Superior temporal gyrus (tissue), 1 donor: ENCODE measurements around the gene URM1.
A peak's percentile ranks its signal among the peaks of the same experiment; 100 is the strongest.
"Not testable (repeated sequence)": the region's sequence is repeated elsewhere in the genome, so short reads cannot be mapped to it uniquely, and the experiment has no call there.

Experiments used
- DNase-seq: peaks from one replicate; pipeline ENCODE4 v3.0.0-alpha.2; 2016; ENCODE audit errors: extremely low spot score

Gene URM1

DNA sequence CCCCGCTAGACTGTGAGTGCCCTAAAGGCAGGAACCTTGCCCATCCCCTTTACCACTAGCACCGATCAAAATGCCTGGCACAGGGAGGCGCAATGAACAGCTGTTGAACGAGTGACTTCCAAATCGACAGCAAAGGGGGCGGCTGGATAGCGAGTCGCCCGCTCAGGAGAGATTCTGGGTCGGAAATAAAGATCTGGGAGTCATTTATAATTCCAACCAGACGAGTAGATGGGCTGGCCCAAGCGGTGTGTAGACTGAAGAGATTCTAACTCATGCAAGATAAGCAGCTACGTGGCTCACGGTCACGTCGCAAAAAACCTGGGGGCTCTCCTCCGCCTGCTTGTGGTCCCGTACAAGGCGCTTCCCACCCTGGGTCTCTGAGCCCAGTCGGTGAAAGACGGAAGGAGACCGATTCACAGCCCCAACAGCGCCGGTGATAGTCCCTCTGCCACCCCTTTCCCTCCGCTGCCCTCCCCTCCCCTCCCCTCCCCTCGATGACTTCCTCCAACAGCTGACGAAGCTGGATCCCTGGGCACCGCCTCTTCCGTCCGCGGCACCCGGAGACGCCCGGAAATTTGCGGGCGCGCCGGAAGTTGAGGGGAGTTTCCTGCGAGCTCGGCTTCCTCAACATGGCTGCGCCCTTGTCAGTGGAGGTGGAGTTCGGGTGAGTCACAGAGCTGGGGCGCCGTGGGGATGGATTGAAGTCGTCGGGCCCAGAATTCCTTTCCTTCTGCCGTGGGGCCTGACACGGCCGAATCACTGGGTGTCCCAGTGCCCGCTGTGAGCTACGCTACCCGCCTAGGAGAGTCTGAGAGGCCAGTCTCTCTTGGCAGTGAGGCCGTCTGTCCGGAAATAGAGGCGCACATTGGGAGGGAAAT lies at the start of gene URM1:
TSS of gene URM1 (plus strand) at position 623 of the 878 bp plus-strand sequence. CDS start at position 630, 7 bp downstream.
- DNase-seq: peak; percentile 98

DNA sequence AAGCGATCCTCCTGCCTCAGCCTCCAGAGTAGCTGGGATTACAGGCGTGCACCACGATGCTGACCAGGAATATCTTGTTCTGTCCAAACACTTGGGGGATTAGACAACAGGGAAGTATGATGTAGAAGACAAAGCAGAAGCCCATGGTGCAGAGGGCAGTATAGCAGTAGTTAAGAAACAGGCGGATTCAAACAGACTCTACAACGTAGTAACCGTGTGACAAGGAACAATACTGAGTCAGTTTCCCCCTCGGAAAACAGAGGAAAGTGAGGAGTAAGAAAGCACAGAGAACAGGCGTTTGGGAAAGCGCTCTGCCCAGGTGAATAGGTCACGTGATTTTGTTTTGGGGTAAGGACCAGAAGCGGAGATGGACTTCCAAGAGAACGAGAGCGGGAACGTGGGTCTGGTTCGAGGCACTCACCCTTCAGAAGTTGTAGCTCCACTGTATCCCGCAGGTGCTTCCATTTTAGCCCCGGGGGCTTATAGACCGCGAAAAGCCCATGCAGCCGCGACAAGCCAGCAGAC lies 49.2 kb upstream of the URM1 start:
- no peak for DNase-seq

DNA sequence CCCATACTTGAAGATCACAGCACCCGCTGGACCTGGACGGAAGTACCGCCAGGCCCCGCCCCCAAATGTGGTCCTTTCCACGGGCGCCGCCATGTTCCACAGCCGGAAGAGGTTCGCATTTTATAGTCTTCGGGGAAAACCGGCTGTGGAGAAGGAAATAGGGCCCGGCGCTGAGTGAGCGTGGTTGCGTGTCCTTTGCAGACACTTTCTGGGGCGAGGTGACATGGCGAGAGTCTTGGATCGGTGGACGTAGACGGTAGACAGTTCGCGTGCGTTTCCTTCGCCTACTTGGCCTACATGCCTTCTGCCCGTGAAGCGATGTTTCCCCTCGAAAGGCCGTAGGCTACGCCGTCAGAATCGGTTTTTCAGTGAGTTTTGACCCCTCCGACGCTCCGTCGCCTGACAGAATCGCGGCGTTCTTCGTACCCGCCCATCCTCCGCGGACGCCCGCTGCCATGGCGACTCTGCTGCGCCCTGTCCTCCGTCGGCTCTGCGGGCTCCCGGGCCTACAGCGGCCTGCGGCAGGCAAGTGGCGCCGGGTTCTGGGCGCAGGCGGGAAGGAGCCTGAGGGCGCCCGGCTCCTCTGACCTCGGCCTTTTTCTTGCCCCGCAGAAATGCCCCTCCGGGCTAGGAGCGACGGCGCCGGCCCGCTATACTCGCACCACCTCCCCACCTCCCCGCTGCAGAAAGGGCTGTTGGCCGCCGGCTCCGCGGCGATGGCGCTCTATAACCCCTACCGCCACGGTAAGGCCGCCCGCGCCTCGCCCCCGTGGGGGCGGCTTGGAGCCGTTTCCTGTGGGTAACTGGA lies 48.6 kb upstream of the URM1 start, which contains the start of the genes COQ4 and TRUB2:
TSS of gene COQ4 (plus strand) at position 436 of the 808 bp plus-strand sequence. CDS start at position 456, 20 bp downstream.
TSS of gene TRUB2 (minus strand) at position 44 of the 808 bp plus-strand sequence. CDS start at position 5, 39 bp downstream.
- DNase-seq: peak; percentile 98

GRCh38 chr9:128323212-128323730 lies 47.9 kb upstream of the URM1 start:
- DNase-seq: no peak

DNA sequence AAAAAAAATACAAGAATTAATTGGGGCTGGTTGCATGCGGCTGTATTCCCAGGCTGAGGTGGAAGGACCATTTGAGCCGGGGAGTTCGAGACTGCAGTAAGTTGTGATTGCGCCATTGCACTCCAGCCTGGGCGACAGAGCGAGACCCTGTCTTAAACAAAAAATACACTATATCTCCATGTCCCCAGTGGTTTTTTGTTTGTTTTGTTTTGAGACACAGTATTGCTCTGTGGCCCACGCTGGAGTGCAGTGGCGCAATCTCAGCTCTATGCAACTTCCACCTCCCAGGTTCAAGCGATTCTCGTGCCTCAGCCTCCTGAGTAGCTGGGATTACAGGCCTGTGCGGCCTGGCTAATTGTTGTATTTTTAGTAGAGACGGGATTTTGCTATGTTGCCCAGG lies 47.4 kb upstream of the URM1 start:
- no peak for DNase-seq

- DNase-seq: no peak
These were observed 46.8 kb upstream of the URM1 start for GRCh38 chr9:128324401-128324800.

DNA sequence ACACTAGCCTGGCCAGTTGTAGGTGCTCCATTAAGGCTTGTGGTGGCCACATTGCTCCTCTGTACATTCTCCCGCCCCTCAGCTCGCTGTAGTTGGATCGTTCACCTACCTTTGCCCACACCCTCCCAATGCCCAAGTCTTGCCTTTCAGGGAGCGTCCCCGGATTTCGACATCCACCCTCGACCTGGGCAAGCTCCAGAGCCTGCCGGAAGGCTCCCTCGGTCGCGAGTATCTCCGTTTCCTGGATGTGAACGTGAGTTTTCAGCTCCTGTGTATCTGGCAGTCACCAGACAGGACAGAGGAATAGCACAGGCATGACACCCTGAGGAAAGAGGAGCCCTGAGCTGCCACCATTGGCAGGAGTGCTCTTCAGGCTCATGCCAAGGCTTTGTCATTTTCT lies 45.5 kb upstream of the URM1 start:
- no peak for DNase-seq

DNA sequence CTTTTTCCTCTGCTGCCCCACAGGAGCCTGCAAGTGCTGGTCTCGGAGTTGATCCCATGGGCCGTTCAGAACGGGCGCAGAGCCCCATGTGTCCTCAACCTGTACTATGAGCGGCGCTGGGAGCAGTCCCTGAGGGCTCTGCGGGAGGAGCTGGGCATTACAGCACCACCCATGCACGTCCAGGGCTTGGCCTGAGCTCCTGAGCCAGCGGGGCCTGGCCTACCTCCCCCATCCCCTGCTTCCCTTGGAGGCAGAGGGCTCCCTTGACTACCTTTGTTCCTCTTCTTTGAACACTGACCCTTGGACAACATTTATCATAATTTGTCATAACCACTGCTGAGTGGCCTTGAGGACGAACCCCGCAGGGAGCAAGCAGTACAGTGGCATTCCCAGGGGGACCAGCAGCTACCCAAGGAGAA lies 37.7 kb upstream of the URM1 start:
- DNase-seq: no peak

DNA sequence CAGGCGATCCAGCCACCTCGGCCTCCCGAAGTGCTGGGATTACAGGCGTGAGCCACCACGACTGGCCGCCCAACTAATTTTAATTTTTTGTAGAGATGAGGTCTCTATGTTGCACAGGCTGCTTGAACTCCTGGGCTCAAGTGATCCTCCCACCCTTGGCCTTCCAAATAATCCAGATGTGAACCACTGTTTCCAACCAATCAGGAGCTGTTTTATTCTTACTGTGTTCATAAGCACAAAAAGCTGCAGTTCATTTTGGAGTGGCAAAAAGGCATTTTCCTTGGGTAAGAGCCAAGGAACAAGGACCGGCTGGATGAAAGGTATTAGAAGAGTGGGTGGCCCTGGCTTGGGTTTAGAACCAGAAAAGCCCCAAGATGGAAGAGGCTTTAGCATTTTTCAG lies 36.0 kb upstream of the URM1 start:
- no peak for DNase-seq

- no peak for DNase-seq
These were observed 35.3 kb upstream of the URM1 start for GRCh38 chr9:128335914-128336313.

- DNase-seq: no peak
These were observed 33.2 kb upstream of the URM1 start for GRCh38 chr9:128337936-128338335.

DNA sequence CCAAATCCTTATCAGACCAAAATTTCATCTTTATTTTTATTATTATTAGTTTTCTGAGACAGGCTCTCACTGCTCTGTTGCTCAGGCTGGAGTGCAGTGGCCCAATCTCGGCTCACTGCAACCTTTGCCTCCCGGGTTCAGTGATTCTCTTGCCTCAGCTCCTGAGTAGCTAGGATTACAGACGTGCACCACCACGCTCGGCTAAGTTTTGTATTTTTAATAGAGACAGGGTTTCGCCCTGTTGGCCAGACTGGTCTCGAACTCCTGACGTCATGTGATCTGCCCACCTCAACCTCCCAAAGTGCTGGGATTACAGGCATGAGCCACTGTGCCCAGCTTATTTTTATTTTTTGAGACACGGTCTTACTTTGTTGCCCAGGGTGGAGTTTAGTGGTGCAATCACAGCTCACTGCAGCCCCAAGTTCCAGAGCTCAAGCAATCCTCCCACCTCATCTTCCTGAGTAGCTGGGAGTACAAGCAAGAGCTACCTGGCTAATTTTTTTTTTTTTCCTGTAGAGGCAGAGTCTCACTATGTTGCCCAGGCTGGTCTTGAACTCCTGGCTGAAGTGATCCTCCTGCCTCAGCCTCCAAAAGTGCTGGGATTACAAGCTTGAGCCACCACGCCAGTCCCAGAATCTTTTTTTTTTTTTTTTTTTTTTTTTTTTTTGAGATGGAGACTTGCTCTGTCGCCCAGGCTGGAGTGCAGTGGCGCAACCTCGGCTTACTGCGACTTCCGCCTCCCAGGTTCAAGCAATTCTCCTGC lies 32.1 kb upstream of the URM1 start:
- DNase-seq: not testable (repeated sequence)

- DNase-seq: peak; percentile 66
These were observed 31.1 kb upstream of the URM1 start, which contains the start of gene SLC27A4 for GRCh38 chr9:128339761-128340690. SLC27A4 (plus strand) TSS chr9:128340527; CDS start chr9:128343133, 2,606 bp downstream.

DNA sequence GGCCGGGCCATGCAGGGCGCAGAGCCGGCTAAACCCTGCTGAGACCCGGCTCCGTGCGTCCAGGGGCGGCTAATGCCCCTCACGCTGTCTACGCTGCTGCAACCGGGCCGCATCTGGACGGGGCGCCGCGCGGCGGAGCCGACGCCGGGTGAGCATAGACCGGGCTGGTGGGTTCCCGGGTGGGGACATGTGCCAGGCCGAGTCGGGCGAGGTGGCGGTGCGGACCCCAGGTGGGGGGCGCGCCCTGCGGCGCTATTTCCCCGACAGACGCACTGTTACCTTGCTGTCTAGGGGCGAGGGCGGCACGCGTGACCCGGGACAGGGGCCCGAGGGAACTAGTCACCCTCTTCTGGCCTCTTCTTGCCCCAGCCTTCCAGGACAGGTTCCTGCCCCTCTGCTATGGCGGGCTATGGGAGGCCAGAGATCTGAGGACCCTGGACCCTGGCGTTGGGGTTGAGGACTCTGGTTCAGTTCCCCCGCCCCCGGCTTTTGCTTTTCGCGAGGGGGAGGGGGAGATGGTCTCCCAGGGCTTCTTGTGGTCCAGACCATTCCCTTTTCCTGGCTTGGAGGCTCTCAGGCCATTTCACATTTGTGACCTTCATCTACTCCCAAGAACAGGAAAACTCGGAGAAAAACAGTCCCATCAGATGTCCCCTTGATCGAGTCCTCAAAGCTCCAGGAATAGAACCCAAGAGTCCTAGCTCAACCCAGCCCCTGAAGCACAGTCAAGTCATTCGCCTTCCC lies 30.3 kb upstream of the URM1 start:
- DNase-seq: no peak

DNA sequence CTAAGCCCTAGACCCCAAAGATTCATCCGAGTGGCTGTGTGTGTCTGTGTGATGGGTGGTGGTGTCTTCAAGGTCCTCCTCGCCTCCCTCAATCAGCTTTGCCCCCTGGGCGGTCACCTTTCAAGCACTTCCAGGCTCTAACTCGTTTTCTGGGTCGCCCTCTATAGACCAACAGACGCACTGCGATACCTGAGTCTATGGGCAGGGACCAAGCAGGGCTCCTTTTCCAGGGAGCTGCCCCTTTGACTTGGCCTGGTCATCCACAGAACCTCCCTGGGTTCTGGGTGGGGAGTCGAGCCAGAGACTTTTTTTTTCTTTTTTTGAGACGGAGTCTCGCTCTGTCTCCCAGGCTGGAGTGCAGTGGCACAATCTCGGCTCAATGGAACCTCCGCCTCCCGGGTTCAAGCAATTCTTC lies 29.7 kb upstream of the URM1 start:
- DNase-seq: peak; percentile 69

DNA sequence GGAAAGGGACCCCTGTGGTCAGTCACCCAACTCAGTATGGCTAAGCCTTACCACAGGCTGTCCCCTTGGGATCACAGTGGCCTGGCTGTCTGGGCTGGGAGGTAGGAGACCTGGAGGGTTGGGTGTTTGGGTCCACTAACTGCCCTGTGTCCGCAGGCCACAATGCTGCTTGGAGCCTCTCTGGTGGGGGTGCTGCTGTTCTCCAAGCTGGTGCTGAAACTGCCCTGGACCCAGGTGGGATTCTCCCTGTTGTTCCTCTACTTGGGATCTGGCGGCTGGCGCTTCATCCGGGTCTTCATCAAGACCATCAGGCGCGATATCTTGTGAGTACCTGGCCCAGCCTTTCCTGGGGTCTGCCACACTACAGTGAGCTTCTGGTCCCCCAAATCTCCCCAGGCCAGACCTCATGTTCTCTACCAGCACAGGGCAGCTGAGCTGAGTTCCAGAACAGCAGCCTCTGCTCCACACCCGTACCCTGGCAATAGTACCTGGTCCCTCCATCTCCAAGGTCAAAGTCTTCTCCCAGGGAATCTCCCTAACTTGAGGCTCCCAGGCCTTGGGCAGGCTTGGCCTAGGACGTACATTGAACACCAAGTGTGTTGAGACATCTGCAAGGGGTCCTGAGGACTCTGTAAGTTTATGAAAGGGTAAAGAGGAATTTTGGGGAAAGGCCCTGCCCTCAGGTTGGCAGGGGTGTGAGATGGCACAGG lies 28.0 kb upstream of the URM1 start:
- no peak for DNase-seq

- no peak for DNase-seq
These were observed 27.3 kb upstream of the URM1 start for GRCh38 chr9:128343855-128344254.

DNA sequence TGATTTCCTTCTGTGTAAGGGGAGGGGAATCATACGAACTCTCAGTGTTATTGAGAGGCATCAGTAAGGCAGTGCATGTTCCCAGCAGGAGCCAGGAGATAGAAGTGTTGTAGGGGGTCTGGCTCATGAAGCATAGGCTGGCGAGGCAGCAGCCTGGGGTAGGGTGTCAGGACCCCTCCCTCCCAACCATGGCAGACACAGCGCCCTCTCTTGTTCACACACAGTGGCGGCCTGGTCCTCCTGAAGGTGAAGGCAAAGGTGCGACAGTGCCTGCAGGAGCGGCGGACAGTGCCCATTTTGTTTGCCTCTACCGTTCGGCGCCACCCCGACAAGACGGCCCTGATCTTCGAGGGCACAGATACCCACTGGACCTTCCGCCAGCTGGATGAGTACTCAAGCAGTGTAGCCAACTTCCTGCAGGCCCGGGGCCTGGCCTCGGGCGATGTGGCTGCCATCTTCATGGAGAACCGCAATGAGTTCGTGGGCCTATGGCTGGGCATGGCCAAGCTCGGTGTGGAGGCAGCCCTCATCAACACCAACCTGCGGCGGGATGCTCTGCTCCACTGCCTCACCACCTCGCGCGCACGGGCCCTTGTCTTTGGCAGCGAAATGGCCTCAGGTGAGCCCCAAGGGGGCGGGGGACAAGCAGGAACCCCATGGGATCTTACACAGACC lies 26.1 kb upstream of the URM1 start:
- DNase-seq: no peak
